Thyroid gland (tissue), 4 donors: ENCODE measurements around the gene BACH2.

Experiments
- POLR2A ChIP-seq, 2 donors: fragments of 450-650 bp; IDR thresholded peaks; one replicate each; pipeline ENCODE4 v1.6.1; 2017; ENCODE audit warnings: antibody characterized with exemption in 2 of 2, mild to moderate bottlenecking in 2 of 2, moderate library complexity in 1 of 2
- TF ChIP-seq, protein P1 (sequence below), 6 experiments: fragments of 200-600 bp in 3 of 6; fragments of 450-650 bp in 3 of 6; sonication (generic) in 3 of 6; IDR thresholded peaks; one replicate each; pipeline ENCODE4 v1.5.1; 2016 to 2019; ENCODE audit warnings: antibody characterized with exemption in 6 of 6, mild to moderate bottlenecking in 2 of 6, inconsistent platforms in 1 of 6, moderate library complexity in 1 of 6

DNA sequence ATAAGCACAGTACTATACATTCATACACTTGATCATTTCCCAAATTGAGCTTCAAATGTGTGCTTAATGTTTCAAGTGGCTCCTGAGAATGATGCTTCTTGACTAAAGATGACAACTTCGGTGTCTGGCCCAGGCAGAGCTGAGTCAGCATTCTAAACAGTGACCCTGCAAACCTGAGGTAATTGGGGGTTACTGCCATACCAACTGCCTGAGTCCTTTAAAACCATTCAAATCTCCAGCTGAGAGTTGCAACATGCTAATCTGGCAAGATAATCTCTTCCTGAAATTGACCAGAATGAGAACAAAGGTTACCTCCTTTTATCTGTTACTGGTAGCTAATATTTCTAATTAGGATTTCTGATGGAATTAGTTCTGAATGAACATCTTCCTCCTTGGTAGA, 8.2 kb downstream of the BACH2 start:
- TF ChIP-seq POLR2A (IDR thresholded peaks at IDR 0.05): no peak
- TF ChIP-seq, protein P1, sequence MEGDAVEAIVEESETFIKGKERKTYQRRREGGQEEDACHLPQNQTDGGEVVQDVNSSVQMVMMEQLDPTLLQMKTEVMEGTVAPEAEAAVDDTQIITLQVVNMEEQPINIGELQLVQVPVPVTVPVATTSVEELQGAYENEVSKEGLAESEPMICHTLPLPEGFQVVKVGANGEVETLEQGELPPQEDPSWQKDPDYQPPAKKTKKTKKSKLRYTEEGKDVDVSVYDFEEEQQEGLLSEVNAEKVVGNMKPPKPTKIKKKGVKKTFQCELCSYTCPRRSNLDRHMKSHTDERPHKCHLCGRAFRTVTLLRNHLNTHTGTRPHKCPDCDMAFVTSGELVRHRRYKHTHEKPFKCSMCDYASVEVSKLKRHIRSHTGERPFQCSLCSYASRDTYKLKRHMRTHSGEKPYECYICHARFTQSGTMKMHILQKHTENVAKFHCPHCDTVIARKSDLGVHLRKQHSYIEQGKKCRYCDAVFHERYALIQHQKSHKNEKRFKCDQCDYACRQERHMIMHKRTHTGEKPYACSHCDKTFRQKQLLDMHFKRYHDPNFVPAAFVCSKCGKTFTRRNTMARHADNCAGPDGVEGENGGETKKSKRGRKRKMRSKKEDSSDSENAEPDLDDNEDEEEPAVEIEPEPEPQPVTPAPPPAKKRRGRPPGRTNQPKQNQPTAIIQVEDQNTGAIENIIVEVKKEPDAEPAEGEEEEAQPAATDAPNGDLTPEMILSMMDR (IDR thresholded peaks at IDR 0.05): no peak
